Measurements from ENCODE around the gene KHDC4. TPM values are rescaled to one million over a fixed set of nuclear protein-coding genes. Genes with fewer than 3 reads are reported as not detected.

The KHDC4 gene
- polyA plus RNA-seq, 1 of the 3 experiments (the other 2 are of a cell fraction), result 43.1 TPM

GRCh38 chr1:155888481-155888880, 45.7 kb downstream of the KHDC4 start:
- no peaks in the 10 kb centered on the region for H3K9me3 ChIP-seq
- H2AFZ ChIP-seq (ENCODE audit: low read depth), result no peak overlapping the region
- H3K4me1 ChIP-seq (ENCODE audit: control insufficient read depth in 1 of 2, insufficient read depth in 2 of 2, low read depth in 1 of 2, low read length in 1 of 2), result peaks cover 2 to 48% of the 10 kb centered on the region in 2 experiments
- peak overlapping the region in 1 of 2 experiments; percentile 68; a peak in 2 of 4 replicates for H3K27ac ChIP-seq (ENCODE audit: low read depth in 2 of 2, low read length in 1 of 2)
- no peak overlapping the region for H3K4me3 ChIP-seq (ENCODE audit: low read depth in 2 of 2, low read length in 1 of 2)
- ChIA-PET CTCF (interaction anchor here (1.0 to 1.2 kb wide), 2 partner anchors 10 to 16 kb away, joined by 3 read pairs; no protein-coding TSS in a partner anchor), POLR2A (no interaction called here)
- TF ChIP-seq ELF1 (IDR thresholded peaks at IDR 0.05) (no peak), EP300 (IDR thresholded peaks at IDR 0.05; ENCODE audit: borderline replicate concordance in 1 of 2, low read depth in 1 of 2, low read length in 1 of 2) (no peak), CTCF (IDR thresholded peaks at IDR 0.05) (no peak), JUND (IDR thresholded peaks at IDR 0.05) (peak; percentile 27; the same call in 1 of the 2 replicates), PBX3 (IDR thresholded peaks at IDR 0.05) (0 out of 2 replicates have a peak, but pooled peaks have one; percentile 37)
- peak overlapping the region; percentile 16; the same call in 1 of the 2 replicates for H3K4me2 ChIP-seq
- WGBS (ENCODE audit: low lambda C conversion rate), result 98% methylated on average over 5 of the region's 5 CpGs
- H4K20me1 ChIP-seq (ENCODE audit: insufficient read depth), result no peaks in the 10 kb centered on the region
- no peaks in the 10 kb centered on the region for H3K36me3 ChIP-seq (replicated peaks in 1 of 2; ENCODE audit: control insufficient read depth in 1 of 2, insufficient read depth in 2 of 2, low read length in 1 of 2)
- H3K9ac ChIP-seq, result no peak overlapping the region
- DNase-seq, result no peak
- H3K79me2 ChIP-seq (ENCODE audit: insufficient read depth), result no peaks in the 10 kb centered on the region
- no peaks in the 10 kb centered on the region for H3K27me3 ChIP-seq (ENCODE audit: insufficient read depth)
- H3F3A ChIP-seq (replicated peaks; ENCODE audit: insufficient read depth), result peaks cover 59% of the 10 kb centered on the region
- no peaks in the 10 kb centered on the region for H3K9me2 ChIP-seq

GRCh38 chr1:155884982-155885381, 49.2 kb downstream of the KHDC4 start:
- peaks cover 45% of the 10 kb centered on the region for H3F3A ChIP-seq (replicated peaks; ENCODE audit: insufficient read depth)
- H2AFZ ChIP-seq (ENCODE audit: low read depth), result no peak overlapping the region
- ChIA-PET CTCF (interaction anchor here (1.5 kb wide), 1 partner anchor 13 kb away, joined by 5 read pairs; no protein-coding TSS in a partner anchor), POLR2A (interaction anchor here (0.6 kb wide), 1 partner anchor 130 kb away, joined by 3 read pairs; no protein-coding TSS in a partner anchor)
- no peaks in the 10 kb centered on the region for H3K79me2 ChIP-seq (ENCODE audit: insufficient read depth)
- H3K36me3 ChIP-seq (replicated peaks in 1 of 2; ENCODE audit: control insufficient read depth in 1 of 2, insufficient read depth in 2 of 2, low read length in 1 of 2), result peaks cover 12 to 22% of the 10 kb centered on the region in 2 experiments
- no peaks in the 10 kb centered on the region for H4K20me1 ChIP-seq (ENCODE audit: insufficient read depth)
- peaks cover 0 to 26% of the 10 kb centered on the region in 2 experiments; a peak in 3 of 4 replicates for H3K4me1 ChIP-seq (ENCODE audit: control insufficient read depth in 1 of 2, insufficient read depth in 2 of 2, low read depth in 1 of 2, low read length in 1 of 2)
- H3K27ac ChIP-seq (ENCODE audit: low read depth in 2 of 2, low read length in 1 of 2), result peak overlapping the region in 1 of 2 experiments; percentile 53; a peak in 2 of 4 replicates
- no peak overlapping the region for H3K4me3 ChIP-seq (ENCODE audit: low read depth in 2 of 2, low read length in 1 of 2)
- no peak for TF ChIP-seq RFX5 (IDR thresholded peaks at IDR 0.05; ENCODE audit: low read length)
- no peak for TF ChIP-seq TEAD4 (IDR thresholded peaks at IDR 0.05; ENCODE audit: borderline replicate concordance, insufficient read depth)
- no peak for TF ChIP-seq FOXJ3 (CRISPR knock-in tag; IDR thresholded peaks at IDR 0.05)
- no peak for TF ChIP-seq TCF12 (IDR thresholded peaks at IDR 0.05)
- no peak for TF ChIP-seq MAX (IDR thresholded peaks at IDR 0.05; ENCODE audit: low read depth)
- TF ChIP-seq REST (IDR thresholded peaks at IDR 0.05; ENCODE audit: low read depth, low read length), result no peak
- TF ChIP-seq NRF1 (IDR thresholded peaks at IDR 0.05; ENCODE audit: low read depth, low read length), result no peak
- no peak for TF ChIP-seq USF1 (IDR thresholded peaks at IDR 0.05; ENCODE audit: borderline replicate concordance, low read depth)
- TF ChIP-seq POLR2AphosphoS5 (IDR thresholded peaks at IDR 0.05; ENCODE audit: low read depth, low read length), result no peak
- TF ChIP-seq MEF2A (IDR thresholded peaks at IDR 0.05; ENCODE audit: borderline replicate concordance, low read depth), result no peak
- H3K27me3 ChIP-seq (ENCODE audit: insufficient read depth), result no peaks in the 10 kb centered on the region
- peak overlapping the region; percentile 42 for H3K4me2 ChIP-seq
- no peak overlapping the region; the same call in 1 of the 2 replicates for H3K9ac ChIP-seq
- no peak for DNase-seq
- H3K9me2 ChIP-seq, result no peaks in the 10 kb centered on the region
- H3K9me3 ChIP-seq, result no peaks in the 10 kb centered on the region
